GM12891 (cell line): Measurements from ENCODE around the gene INTS4.
"Not testable (repeated sequence)": the region's sequence is repeated elsewhere in the genome, so short reads cannot be mapped to it uniquely, and the experiment has no call there.

Experiments
- POLR2AphosphoS5 ChIP-seq: IDR thresholded peaks from 2 replicates; pipeline ENCODE4 v1.6.1; 2011; ENCODE audit warnings: low read depth, low read length, control low read depth
- SPI1 ChIP-seq: IDR thresholded peaks from 2 replicates; pipeline ENCODE4 v1.6.1; 2011; ENCODE audit warnings: low read depth, low read length, control low read depth
- TAF1 ChIP-seq: IDR thresholded peaks from 2 replicates; pipeline ENCODE4 v1.6.1; 2011; ENCODE audit warnings: low read depth, low read length, control low read depth

DNA sequence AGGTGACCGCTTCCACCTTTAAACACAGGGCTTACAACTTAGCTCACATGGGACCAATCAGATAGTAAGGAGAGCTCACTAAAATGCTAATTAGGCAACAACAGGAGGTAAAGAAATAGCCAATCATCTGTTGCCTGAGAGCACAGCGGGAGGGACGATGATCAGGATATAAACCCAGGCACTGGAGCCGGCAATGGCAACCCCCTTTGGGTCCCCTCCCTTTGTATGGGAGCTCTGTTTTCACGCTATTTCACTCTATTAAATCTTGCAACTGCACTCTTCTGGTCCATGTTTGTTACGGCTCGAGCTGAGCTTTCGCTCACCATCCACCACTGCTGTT, 46.9 kb upstream of the INTS4 start:
- TF ChIP-seq TAF1, SPI1, POLR2AphosphoS5: not testable (repeated sequence)
